A549 (cell line): ENCODE measurements around the gene ADAM19.

Source experiments
- EP300 ChIP-seq, 2 experiments: fragments of >200 bp; sonication (Bioruptor Twin); formaldehyde crosslinking; IDR thresholded peaks; 2 replicates in 1 of 2; 3 replicates in 1 of 2; pipeline ENCODE4 v1.6.1; 2016 to 2017
- JUN ChIP-seq, 2 experiments: fragments of >200 bp; sonication (Bioruptor Twin); formaldehyde crosslinking; IDR thresholded peaks; 2 replicates in 1 of 2; 3 replicates in 1 of 2; pipeline ENCODE4 v1.6.1; 2016 to 2017
- ZFP36 ChIP-seq: fragments of 450-650 bp; IDR thresholded peaks from 2 replicates; pipeline ENCODE4 v1.6.1; 2014; ENCODE audit warnings: borderline replicate concordance; ENCODE audit not compliant: partially characterized antibody

DNA sequence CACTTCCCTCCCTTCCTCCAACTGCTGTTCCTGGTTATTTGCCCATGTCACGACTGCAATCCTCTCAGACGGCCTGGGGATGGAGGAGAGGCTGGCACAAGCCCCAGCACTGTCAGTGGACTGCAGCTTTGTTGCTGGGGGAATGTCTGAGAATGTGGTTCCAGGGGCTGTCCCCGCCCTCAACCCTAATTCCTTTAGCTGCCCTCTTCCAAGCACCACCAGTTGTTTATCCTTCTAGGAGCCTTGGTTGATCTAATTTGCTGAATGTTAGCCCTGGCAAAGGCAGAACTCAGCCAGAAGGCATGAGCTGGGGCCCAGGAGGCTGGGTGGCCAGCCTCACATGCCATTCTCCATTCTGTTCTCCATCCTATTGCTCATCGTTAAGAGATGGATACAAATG lies 51.6 kb downstream of the ADAM19 start:
- TF ChIP-seq ZFP36: no peak
- TF ChIP-seq JUN (IDR thresholded peaks at IDR 0.05): no peak
- TF ChIP-seq EP300 (IDR thresholded peaks at IDR 0.05): no peak
